Measurements from ENCODE around the gene SOX18. TPM values are rescaled to one million over a fixed set of nuclear protein-coding genes. Genes with fewer than 3 reads are reported as not detected.
"Not testable (repeated sequence)": the region's sequence is repeated elsewhere in the genome, so short reads cannot be mapped to it uniquely, and the experiment has no call there.

SOX18 gene
- total RNA-seq, 1 experiment from 2014 or later: 0.92 TPM

DNA sequence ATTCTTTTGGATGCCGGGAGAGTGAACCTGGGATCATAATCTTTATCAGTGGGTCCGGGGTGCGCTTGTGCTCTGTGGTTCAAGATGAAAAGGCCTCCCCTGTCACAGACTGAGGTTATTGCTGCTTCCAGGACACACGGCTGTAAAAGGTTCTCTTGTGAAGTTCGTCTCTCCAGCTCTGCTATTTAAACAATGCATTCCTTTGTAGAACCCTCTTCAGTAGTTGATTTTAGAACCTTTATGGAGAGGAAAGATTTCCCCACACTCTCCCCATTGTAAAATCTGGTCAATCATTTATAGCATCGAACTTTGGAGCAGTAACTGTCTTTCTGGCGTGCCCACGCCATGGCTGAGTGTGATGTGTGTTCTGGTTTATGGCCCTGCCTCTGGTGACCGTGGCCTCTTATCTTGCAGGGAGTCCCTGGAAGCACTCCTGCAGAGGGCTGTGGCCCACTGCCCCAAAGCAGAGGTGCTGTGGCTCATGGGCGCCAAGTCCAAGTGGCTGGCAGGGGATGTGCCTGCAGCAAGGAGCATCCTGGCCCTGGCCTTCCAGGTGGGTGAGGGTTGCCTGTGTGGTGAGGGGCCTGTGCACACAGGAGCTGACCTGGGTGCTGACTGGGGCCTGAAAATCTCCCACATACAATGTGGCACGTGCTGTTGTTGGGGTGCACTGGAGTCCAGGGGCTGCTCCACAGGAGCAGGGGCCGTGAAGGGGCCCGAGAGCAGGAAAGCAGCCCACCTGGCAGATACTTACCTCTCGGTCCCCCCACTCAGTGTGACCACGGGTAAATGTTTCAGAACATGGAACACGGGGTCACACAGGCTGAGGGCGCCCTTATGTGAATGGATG lies 25.1 kb downstream of the SOX18 start:
- peaks cover 86% of the 10 kb centered on the region for H3K36me3 ChIP-seq
- no peak overlapping the region for H3K4me3 ChIP-seq

DNA sequence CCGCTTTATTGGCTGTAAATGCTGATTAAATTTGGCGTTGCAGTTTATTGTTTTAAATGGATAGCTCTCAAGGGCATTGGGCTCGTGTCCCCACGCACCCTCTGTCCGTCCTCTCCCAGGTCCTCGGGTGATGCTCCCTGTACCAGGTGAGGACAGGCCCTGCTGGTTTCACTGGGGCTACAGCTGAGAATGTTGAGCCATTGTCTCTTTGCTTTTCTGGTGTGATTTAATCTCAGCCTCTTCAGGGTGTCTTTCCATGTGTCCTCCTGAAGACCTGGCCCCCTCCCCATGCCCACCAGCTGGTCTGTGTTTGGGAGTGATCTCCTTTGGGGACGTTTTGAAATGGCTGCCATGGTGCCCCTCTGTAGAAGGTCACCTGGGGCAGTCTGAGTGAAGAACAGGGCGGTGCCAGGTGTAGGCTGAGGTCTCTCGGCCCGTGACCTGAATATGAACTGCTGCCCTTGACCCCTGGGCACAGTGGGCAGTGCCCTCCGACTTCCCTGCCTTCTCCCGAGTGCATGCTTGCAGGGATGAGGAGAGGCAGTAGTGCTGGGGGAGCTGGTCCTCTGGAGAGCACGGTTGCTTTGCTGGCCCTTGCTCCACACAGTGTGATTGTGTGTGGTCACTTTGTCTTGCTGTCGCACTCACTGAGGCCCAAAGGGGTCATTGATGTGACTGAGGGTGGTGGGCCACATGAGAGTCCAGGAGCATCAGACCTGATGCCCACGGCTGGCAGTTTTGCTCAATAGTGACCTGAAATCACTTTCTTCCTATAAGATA lies 25.9 kb downstream of the SOX18 start:
- H3K4me3 ChIP-seq: no peak overlapping the region
- no peaks in the 10 kb centered on the region for H3K27me3 ChIP-seq
- no peaks in the 10 kb centered on the region for H3K9me3 ChIP-seq
- no peak for DNase-seq
- H3K36me3 ChIP-seq: peaks cover 85% of the 10 kb centered on the region

More for the DNA sequence above, 25.1 kb downstream of the SOX18 start:
- Histone ChIP-seq H3K27me3 (no peaks in the 10 kb centered on the region), H3K9me3 (no peaks in the 10 kb centered on the region)
- DNase-seq: no peak

DNA sequence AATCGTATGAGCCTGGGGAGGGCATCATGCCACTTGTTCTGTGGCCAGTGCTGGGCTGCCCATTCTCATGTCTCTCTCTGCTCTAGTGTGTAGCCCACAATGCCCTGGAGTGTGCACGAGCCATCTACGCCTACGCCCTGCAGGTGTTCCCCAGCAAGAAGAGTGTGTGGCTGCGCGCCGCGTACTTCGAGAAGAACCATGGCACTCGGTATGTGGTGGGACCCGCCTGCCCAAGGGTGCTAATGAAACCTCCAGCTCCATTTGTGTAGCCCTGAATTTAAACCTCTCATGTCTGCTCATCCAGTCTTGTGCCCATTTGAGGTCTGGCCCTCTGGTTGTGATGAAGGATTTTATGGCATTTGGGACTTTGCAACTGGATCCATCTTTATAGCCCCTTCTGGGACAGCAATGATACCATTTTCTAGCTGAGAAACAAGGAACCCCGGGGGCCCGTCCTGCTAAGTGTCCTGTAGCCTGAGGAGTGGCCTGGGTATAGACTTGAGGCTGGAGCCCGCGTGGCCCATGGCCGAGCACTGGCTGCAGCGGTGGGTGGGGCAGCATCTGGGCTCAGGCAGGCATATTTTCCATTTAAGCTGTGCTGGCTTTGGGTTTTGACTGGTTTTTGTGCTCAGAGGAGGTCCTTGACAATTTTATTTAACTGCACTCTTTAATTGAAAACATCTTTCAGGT lies 26.6 kb downstream of the SOX18 start:
- Histone ChIP-seq H3K4me3 (no peak overlapping the region), H3K9me3 (no peaks in the 10 kb centered on the region), H3K36me3 (peaks cover 88% of the 10 kb centered on the region), H3K27me3 (no peaks in the 10 kb centered on the region)
- DNase-seq: no peak

DNA sequence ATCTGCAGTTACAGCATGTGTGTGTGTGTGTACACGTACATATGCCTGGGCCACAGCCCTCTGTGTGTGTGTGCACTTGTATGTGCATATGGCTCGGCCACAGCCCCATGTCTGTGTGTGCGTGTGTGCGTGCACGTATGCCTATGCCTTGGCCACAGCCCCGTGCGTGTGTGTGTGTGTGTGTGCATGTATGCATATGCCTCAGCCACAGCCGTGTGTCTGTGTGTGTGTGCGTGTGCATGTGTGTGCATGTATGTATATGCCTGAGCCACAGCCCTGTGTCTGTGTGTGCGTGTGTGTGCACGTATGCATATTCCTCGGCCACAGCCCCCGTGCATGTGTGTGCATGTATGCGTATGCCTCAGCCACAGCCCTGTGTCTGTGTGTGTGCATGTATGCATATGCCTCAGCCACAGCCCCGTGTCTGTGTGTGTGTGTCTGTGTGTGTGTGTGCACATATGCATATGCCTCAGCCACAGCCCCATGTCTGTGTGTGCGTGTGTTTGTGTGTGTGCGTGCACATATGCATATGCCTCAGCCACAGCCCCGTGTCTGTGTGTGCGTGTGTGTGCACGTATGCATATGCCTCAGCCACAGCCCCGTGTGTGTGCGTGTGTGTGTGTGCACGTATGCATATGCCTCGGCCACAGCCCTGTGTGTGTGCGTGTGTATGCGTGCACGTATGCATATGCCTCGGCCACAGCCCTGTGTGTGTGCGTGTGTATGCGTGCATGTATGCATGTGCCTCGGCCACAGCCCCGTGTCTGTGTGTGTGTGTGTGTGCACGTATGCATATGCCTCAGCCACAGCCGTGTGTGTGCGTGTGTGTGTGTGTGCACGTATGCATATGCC lies 28.1 kb downstream of the SOX18 start:
- Histone ChIP-seq H3K9me3 (no peaks in the 10 kb centered on the region), H3K36me3 (peaks cover 81% of the 10 kb centered on the region), H3K4me3 (no peak overlapping the region), H3K27me3 (no peaks in the 10 kb centered on the region)
- no peak for DNase-seq

DNA sequence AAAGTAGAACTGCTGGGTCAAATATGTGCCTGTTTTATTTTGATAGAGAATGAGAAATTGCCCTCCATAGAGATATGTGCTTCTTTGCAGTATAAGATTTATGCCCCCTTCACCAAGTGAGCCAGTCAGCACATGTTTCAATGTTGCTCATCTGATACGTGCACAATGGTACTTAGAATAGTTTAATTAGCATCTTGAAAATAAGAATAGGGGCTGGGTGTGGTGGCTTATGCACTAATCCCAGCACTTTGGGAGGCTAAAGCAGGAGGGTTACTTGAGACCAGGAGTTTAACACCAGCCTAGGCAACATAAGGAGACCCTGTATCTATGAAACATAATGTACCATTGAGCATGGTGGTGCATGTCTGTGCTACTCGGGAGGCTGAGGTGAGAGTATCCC lies 33.8 kb downstream of the SOX18 start:
- Histone ChIP-seq H3K9me3 (no peaks in the 10 kb centered on the region), H3K4me3 (no peak overlapping the region), H3K36me3 (peaks cover 66% of the 10 kb centered on the region), H3K27me3 (no peaks in the 10 kb centered on the region)
- no peak for DNase-seq

DNA sequence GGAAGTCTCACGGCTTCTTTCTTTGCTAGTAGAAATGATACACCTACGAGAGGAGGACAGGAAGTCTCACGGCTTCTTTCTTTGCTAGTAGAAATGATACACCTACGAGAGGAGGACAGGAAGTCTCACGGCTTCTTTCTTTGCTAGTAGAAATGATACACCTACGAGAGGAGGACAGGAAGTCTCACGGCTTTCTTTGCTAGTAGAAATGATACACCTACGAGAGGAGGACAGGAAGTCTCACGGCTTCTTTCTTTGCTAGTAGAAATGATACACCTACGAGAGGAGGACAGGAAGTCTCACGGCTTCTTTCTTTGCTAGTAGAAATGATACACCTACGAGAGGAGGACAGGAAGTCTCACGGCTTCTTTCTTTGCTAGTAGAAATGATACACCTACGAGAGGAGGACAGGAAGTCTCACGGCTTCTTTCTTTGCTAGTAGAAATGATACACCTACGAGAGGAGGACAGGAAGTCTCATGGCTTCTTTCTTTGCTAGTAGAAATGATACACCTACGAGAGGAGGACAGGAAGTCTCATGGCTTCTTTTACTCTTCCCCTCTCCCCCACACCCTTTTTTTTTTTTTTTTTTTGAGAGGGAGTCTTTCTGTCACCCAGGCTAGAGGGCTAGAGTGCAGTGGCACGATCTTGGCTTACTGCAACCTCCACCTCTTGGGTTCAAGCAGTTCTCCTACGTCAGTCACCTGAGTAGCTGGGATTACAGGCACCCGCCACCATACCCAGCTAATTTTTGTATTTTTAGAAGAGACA lies 36.9 kb downstream of the SOX18 start:
- not testable (repeated sequence) for H3K27me3 ChIP-seq, DNase-seq, H3K4me3 ChIP-seq, H3K9me3 ChIP-seq
- H3K36me3 ChIP-seq: peaks cover 69% of the 10 kb centered on the region

DNA sequence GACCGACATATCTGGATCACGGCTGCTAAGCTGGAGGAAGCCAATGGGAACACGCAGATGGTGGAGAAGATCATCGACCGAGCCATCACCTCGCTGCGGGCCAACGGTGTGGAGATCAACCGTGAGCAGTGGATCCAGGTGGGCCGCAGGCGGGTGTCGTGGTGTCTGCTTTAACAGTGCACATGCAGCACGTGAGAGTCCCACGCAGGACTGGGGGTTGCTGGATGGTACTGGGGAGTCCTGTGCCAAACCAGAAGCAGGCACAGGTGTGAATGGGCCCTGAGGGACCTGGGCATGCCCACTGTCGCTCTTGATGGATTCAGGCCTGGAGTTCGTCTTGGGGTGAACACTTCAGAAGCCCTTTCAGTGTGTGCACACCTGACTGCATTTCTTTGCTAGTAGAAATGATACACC lies 38.1 kb downstream of the SOX18 start:
- no peaks in the 10 kb centered on the region for H3K27me3 ChIP-seq
- H3K36me3 ChIP-seq: peaks cover 74% of the 10 kb centered on the region
- H3K9me3 ChIP-seq: peaks cover 4% of the 10 kb centered on the region
- DNase-seq: no peak
- no peak overlapping the region for H3K4me3 ChIP-seq

DNA sequence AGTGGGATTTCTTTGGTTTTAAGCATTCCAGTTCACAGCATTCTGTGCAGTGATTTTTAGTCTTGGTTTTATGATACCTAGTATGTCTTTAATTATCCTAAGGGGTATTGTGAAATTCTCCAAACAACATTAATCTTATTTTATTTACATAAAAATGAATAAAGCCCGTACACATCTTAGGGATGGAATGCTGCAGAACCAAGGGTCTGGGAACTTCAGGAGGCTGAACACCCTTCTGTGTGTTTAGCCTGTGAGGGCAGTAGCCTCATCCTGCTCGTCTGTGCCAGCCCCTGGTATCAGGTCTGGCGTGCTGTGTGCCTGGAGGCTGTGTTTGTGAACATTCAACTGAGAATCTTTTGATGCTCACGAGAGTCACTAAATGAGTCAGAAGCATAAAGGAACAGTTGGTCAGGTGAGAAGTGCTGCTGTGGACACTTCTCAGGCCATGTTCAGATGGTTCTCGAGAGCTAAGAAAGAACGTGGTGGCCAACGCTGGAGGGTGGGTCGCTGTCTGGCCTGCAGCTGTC lies 38.7 kb downstream of the SOX18 start:
- peaks cover 79% of the 10 kb centered on the region for H3K36me3 ChIP-seq

DNA sequence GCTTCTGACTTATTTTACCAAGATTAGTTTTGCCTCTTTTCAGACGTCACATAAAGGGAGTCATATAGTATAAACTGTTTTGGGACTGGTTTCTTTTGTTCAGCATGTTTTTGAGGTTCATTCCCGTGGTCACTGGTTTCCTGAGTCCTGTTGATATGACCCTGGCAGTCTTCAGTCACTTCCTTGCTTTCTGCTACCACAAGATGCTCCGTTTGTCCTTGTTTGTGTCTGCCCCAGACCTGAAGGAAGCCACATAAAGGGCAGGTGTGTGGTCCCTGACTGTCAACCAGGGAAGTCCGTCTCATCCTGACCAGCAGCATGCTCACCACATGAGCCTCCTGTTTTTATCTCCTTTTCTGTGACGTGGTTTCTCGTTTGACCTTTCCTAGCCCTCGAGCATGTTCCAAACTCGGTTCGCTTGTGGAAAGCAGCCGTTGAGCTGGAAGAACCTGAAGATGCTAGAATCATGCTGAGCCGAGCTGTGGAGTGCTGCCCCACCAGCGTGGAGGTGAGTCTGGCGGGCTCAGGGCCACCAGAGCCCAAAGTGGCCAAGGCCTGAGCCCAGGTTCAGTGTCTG lies 39.5 kb downstream of the SOX18 start:
- Histone ChIP-seq H3K9me3 (peaks cover 4% of the 10 kb centered on the region), H3K4me3 (no peak overlapping the region), H3K36me3 (peaks cover 80% of the 10 kb centered on the region)

More for the DNA sequence above, 38.7 kb downstream of the SOX18 start:
- Histone ChIP-seq H3K4me3 (no peak overlapping the region), H3K9me3 (peaks cover 4% of the 10 kb centered on the region), H3K27me3 (no peaks in the 10 kb centered on the region)
- no peak for DNase-seq

DNA sequence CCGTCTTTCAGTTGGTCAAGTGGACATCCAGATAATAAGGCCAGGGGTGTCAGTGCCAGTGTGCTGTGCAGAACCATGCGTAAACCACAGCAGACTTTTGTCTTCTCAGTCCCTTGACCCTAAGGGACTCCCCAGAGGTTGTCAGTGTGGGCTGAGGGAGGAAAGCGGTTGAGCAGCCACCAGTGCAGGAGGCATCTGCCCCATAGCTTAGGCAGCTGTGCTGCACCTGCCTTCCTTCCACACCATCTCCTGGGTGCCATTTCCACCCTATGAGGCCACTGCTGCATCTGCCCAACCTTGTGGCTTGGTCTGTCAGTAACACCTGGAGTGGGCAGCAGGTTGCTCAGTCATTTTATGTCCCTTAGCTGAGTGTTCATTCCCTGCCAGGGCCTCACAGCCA lies 42.5 kb downstream of the SOX18 start:
- Histone ChIP-seq H3K36me3 (peaks cover 89% of the 10 kb centered on the region), H3K9me3 (peaks cover 4% of the 10 kb centered on the region), H3K27me3 (no peaks in the 10 kb centered on the region), H3K4me3 (no peak overlapping the region)
- DNase-seq: no peak

More for the DNA sequence above, 39.5 kb downstream of the SOX18 start:
- DNase-seq: no peak
- H3K27me3 ChIP-seq: no peaks in the 10 kb centered on the region

DNA sequence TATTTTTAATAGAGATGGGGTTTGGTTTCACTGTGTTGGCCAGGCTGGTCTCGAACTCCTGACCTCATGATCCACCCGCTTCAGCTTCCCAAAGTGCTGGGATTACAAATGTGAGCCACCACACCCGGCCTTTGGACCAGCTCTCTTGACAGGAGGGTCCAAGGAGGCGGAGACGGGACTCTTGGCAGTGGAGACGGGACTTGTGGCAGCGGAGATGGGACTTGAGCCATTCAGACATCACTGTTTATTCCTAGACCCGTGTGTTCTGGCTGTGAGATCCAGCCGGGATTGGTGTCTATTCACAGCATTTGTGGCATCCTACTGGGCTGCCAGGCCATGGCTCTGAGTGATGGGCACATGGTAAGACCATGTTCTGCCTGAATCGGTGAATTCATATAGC lies 42.9 kb downstream of the SOX18 start:
- no peak overlapping the region for H3K4me3 ChIP-seq
- H3K36me3 ChIP-seq: peaks cover 90% of the 10 kb centered on the region
- no peaks in the 10 kb centered on the region for H3K27me3 ChIP-seq
- peaks cover 4% of the 10 kb centered on the region for H3K9me3 ChIP-seq
- DNase-seq: no peak

DNA sequence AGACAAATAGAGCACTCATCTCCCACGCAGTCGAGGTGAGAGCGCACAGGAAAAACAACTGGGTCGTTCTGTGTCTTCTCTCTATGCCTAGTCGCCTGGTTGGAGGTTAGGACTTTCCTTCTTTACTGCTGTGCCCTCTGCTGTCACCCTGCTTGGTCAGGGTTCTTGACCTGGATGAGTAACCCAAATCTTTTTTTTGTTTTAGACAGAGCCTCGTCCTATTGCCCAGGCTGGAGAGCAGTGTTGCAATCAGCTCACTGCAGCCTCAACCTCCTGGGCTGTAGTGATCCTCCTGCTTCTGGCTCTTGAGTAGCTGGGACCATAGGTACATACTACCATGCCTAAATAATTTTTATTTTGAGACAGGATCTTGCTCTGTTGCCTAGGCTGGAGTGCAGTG lies 44.0 kb downstream of the SOX18 start:
- Histone ChIP-seq H3K9me3 (peaks cover 4% of the 10 kb centered on the region), H3K36me3 (peaks cover 90% of the 10 kb centered on the region), H3K4me3 (no peak overlapping the region), H3K27me3 (no peaks in the 10 kb centered on the region)
- no peak for DNase-seq

DNA sequence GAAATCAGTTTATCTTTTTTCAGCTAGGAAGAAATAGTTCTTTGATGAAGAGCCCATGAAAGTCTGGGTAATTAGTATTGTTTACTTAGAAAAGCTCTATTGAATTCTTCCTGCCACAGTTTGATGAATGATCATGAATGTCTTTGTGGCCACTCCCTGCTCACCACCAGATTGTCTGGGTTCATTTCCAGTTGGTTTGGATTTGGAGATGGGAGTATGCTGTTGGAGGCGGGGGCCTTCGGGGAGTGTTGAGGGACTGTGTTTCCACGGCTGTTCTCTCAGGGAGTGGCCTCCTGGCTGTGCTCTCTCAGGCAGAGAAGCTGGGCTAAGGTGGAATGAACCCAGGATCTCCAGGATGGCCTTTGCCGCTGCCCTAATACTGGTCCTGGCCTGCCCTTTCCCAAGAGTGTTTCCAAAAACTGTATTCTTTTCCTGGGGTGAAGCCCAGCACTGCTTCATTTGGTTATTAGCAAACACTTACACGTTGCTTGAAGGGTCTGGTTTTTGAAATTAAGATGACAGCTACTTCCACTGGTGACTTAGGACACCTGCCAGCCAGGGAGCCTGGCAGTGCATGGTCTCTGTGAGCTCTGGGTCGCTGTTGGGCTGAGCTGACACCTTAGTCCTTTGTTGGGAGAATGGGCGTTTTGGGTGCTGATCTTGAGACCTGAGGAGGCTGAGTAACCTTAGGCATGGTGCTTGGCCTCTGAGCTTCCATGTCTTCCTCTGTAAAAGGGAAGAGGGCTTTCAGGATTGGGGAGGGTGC lies 45.3 kb downstream of the SOX18 start:
- DNase-seq: no peak
- Histone ChIP-seq H3K4me3 (no peak overlapping the region), H3K27me3 (no peaks in the 10 kb centered on the region), H3K36me3 (peaks cover 87% of the 10 kb centered on the region), H3K9me3 (peaks cover 4% of the 10 kb centered on the region)

DNA sequence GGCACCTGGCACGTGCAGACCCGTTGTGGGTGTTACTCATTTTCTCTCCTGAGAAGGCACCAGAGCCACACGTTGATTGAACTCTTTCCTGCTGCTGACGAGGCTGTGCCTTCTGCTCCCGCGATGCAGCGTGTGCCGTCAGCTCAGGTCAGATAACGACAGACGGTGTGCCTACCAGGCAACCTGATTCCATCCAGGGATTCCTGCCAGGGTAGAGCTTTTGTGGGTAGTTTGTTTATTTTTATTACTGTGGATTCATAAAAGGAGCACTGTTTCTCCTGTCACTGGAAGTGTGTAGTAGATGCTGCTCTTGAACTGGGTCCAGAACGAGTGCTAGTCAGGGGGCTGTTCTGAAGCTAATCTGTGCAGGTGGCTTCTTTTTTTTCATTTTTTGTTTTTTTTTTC lies 47.8 kb downstream of the SOX18 start:
- no peak overlapping the region for H3K4me3 ChIP-seq
- peak; percentile 36 for DNase-seq
- H3K27me3 ChIP-seq: no peaks in the 10 kb centered on the region
- H3K36me3 ChIP-seq: peaks cover 83% of the 10 kb centered on the region
- H3K9me3 ChIP-seq: no peaks in the 10 kb centered on the region

Data from MG63 (cell line).